Skeletal muscle satellite cell (primary cell): ENCODE data around the gene CACNA1B.

ENCODE experiments used
- H3K27me3 ChIP-seq: 2 replicates; pipeline ENCODE4 v1.7.0; 2013; ENCODE audit warnings: low read length; ENCODE audit not compliant: control insufficient read depth, insufficient read depth
- H3K36me3 ChIP-seq: 2 replicates; pipeline ENCODE4 v1.7.0; 2013; ENCODE audit warnings: mild to moderate bottlenecking, control low read depth, low read length; ENCODE audit not compliant: insufficient read depth
- H3K4me1 ChIP-seq: 2 replicates; pipeline ENCODE4 v1.7.0; 2013; ENCODE audit warnings: low read length; ENCODE audit not compliant: control insufficient read depth, insufficient read depth
- H3K4me2 ChIP-seq: 2 replicates; pipeline ENCODE4 v1.7.0; 2013; ENCODE audit warnings: mild to moderate bottlenecking, low read length
- H3K4me3 ChIP-seq: 2 replicates; pipeline ENCODE4 v1.7.0; 2013; ENCODE audit warnings: low read length
- H3K9ac ChIP-seq: 2 replicates; pipeline ENCODE4 v1.7.0; 2013; ENCODE audit warnings: mild to moderate bottlenecking, low read depth, low read length, moderate library complexity
- H3K9me3 ChIP-seq: replicated peaks from 2 replicates; pipeline ENCODE4 v1.7.0; 2013; ENCODE audit warnings: mild to moderate bottlenecking, control low read depth, low read length

CACNA1B gene

DNA sequence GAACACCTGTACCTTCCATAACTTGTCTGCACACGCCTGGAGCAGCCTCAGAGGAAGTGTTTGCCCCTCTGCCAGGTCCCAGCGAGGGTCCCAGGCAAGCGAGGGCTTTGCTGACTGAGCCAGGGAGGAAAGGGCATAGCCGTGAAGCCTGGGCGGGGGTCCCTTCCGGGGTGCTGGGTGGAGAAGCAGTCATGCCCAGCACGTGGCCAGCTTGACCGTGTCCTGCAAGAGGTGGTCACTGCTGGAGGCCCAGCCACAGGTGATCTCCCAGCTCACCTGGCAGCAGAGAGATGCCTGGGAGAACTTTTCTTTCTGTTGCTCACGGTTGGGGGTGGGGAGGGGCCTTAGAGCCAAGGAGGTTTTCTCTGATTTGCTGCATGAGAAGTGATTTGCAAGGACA lies 195.3 kb downstream of the CACNA1B start:
- no peaks in the 10 kb centered on the region for H3K4me1 ChIP-seq
- H3K4me3 ChIP-seq, result no peak overlapping the region
- no peak overlapping the region for H3K9ac ChIP-seq
- H3K4me2 ChIP-seq, result no peak overlapping the region
- H3K36me3 ChIP-seq, result no peaks in the 10 kb centered on the region
- H3K9me3 ChIP-seq, result peaks cover 18% of the 10 kb centered on the region
- no peaks in the 10 kb centered on the region for H3K27me3 ChIP-seq

DNA sequence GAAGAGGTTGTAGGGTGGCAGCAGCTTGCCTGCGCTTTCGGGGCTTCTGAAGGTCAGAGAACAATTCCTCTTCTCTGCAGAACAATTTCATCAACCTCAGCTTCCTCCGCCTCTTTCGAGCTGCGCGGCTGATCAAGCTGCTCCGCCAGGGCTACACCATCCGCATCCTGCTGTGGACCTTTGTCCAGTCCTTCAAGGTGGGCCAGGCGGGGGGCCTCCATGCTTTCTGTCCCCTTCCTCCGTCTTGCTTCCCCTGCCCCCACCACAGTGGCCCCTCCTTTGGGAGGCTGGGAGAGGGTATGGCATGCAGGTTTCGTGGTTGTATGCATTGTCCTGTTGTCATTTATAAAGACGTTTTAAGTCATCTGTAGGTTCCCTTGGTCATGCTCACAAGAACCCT lies 195.8 kb downstream of the CACNA1B start:
- Histone ChIP-seq H3K4me2 (no peak overlapping the region), H3K9ac (no peak overlapping the region), H3K4me3 (no peak overlapping the region), H3K9me3 (peaks cover 22% of the 10 kb centered on the region), H3K4me1 (no peaks in the 10 kb centered on the region), H3K27me3 (no peaks in the 10 kb centered on the region), H3K36me3 (no peaks in the 10 kb centered on the region)

DNA sequence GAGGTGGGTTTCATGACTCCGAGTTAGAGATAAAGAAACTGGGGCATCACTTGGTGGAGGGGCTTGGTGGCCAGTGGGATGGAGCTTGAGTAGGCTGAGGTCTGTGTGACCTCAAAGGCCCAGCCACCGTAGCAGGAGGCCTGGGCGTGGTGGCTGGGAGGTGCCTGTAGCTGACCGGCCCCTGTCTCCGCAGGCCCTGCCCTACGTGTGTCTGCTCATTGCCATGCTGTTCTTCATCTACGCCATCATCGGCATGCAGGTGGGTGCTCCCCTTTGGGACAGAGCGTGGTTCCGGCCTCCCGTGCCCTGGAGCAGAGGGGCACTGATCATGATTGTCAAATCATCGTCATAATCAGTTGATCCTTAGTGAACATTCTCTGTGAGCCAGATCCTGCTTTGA lies 196.2 kb downstream of the CACNA1B start:
- H3K4me2 ChIP-seq, result no peak overlapping the region
- H3K27me3 ChIP-seq, result no peaks in the 10 kb centered on the region
- H3K9me3 ChIP-seq, result peaks cover 23% of the 10 kb centered on the region
- no peak overlapping the region for H3K4me3 ChIP-seq
- no peaks in the 10 kb centered on the region for H3K36me3 ChIP-seq
- no peaks in the 10 kb centered on the region for H3K4me1 ChIP-seq
- no peak overlapping the region for H3K9ac ChIP-seq

DNA sequence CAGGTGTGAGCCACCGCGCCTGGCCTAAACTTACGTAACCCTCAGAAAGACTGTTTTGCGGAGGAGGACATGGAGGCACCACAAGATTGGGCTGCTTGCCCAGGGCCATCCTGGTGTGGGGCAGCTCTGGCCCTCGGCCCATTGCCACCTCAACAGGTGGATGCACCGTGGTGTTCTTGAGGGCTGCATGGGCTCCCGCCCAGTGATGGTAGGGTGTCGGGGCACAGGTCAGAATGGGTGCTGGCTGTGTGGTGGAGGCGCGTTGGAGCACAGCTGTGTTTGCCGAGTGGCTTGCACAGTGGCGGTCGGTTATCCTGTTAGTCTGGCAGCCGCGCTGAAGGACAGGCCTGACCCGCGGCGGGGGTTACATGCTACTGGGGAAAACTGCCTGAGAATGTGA lies 196.9 kb downstream of the CACNA1B start:
- H3K4me1 ChIP-seq, result no peaks in the 10 kb centered on the region
- H3K4me3 ChIP-seq, result no peak overlapping the region
- no peaks in the 10 kb centered on the region for H3K36me3 ChIP-seq
- no peak overlapping the region for H3K9ac ChIP-seq
- no peaks in the 10 kb centered on the region for H3K27me3 ChIP-seq
- no peak overlapping the region for H3K4me2 ChIP-seq
- H3K9me3 ChIP-seq, result peaks cover 23% of the 10 kb centered on the region

DNA sequence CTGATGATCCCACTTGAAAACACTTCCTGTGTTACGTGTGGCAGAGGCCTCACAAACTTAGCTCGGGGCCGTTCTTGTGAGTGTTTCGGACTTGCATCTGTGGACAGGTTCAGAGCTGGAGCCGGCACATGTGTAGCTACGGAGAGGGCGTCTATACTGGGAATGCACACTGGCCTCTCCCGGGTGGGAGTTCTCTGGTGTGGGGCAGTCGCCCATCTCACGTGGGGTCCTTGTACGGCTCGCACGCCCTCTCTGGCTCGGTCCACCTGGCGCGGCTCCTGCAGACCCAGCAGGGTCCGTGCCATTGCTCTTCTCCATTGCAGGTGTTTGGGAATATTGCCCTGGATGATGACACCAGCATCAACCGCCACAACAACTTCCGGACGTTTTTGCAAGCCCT lies 197.9 kb downstream of the CACNA1B start:
- Histone ChIP-seq H3K36me3 (no peaks in the 10 kb centered on the region), H3K9me3 (peaks cover 23% of the 10 kb centered on the region), H3K4me3 (no peak overlapping the region), H3K27me3 (no peaks in the 10 kb centered on the region), H3K4me2 (no peak overlapping the region), H3K4me1 (no peaks in the 10 kb centered on the region), H3K9ac (no peak overlapping the region)

DNA sequence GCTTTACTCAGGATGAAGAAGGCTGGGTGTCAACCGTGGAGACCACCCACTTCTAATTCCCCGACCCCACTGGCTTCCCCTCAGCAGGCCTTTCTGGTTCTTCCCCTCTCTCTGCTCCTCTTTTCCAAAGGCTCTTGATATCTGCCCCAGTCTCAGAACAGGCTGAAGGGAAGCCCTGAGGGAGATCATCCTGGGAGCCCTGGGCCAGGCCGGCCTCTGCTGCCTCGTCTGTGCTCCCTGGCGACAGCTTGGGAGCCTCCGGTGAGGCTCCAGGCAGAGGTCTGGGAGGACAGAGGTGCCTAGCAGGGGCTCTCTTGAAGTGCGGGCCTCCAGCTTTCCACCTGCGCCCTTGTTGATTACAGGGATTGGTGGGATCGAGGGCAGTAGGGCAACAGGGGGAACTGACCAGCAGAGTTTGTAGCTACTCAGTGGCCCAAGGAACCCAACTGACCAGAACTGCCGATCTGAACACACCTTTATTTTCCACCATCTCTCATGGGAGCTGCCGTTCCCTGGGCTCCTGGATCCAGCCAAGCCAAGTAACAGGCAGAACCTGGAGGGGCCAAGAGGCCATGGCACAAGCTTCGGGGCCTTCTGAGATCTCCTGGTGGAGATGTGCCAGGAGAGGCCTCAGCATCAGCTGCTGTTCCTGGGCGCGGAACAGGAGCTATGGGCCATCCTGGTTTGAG lies 198.5 kb downstream of the CACNA1B start:
- H3K9ac ChIP-seq, result no peak overlapping the region
- H3K36me3 ChIP-seq, result no peaks in the 10 kb centered on the region
- peaks cover 24% of the 10 kb centered on the region for H3K9me3 ChIP-seq
- no peaks in the 10 kb centered on the region for H3K27me3 ChIP-seq
- H3K4me3 ChIP-seq, result no peak overlapping the region
- H3K4me2 ChIP-seq, result no peak overlapping the region
- H3K4me1 ChIP-seq, result no peaks in the 10 kb centered on the region

DNA sequence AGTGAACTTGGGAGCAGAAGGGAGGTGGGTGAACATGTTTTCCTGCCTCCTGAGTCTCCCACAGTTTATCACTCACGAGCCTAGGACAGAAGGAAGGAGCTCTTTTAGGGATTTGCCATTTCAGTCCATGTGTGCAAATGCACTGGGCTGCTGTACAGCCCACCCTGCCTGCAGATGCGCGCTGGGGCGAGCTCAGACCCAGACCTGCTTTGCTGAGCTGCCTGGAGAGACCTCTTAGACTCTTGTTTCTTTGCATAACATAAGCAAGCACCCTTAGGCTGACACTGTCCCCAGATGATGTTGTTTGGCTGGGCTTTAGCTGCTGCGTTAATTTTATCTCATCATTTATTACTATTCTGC lies 199.0 kb downstream of the CACNA1B start:
- no peak overlapping the region for H3K4me3 ChIP-seq
- H3K9me3 ChIP-seq, result peaks cover 26% of the 10 kb centered on the region
- H3K9ac ChIP-seq, result no peak overlapping the region
- no peaks in the 10 kb centered on the region for H3K27me3 ChIP-seq
- no peaks in the 10 kb centered on the region for H3K4me1 ChIP-seq
- no peaks in the 10 kb centered on the region for H3K36me3 ChIP-seq
- H3K4me2 ChIP-seq, result no peak overlapping the region

DNA sequence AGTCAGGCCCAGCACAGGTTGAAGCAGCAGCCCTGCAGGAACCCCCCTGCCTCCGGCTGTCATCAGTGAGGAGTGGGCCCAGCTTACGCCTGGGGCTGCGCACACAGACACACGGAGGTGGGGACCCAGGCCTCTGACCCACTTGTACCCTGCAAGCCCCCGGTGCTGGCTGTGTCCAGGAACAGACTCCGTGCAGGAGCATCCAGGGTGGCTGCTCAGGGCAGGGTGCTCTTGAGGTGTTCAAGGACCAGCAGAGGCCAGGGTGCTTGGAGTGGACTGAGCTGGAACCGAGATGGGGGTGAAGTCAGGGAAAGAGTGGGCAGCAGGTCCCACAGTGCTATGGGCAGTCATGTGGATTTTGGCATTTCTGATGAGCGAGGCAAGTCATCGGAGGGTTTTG lies 199.5 kb downstream of the CACNA1B start:
- Histone ChIP-seq H3K4me2 (no peak overlapping the region), H3K9me3 (peaks cover 26% of the 10 kb centered on the region), H3K4me3 (no peak overlapping the region), H3K36me3 (no peaks in the 10 kb centered on the region), H3K9ac (no peak overlapping the region), H3K27me3 (no peaks in the 10 kb centered on the region), H3K4me1 (no peaks in the 10 kb centered on the region)

DNA sequence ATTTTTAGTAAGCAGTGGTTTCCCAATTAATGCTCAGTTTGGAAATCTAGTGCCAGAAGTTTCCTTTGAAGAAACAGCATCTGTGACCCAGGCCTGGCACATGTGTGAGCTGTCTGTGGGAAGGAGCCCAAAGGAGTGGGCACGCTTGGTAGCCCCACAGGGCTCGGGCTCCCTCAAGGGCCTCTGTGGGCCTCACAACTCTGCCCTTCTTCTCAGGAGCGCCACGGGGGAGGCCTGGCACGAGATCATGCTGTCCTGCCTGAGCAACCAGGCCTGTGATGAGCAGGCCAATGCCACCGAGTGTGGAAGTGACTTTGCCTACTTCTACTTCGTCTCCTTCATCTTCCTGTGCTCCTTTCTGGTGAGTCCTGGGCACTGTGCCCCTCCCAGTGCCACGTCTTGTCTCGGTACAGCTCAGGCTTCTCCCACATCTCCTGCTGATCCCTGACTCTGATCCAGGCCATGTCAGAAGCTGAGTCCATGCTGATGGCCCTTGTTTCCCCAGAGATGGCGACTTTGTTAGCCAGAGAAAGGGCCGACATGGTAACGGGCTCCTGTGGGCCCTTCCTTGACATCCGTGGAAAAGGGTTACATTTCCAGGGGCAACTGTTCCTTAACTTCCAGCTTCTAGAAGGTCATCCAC lies 200.4 kb downstream of the CACNA1B start:
- no peaks in the 10 kb centered on the region for H3K27me3 ChIP-seq
- H3K9me3 ChIP-seq, result peaks cover 31% of the 10 kb centered on the region
- H3K4me3 ChIP-seq, result no peak overlapping the region
- H3K36me3 ChIP-seq, result no peaks in the 10 kb centered on the region
- H3K4me1 ChIP-seq, result no peaks in the 10 kb centered on the region
- no peak overlapping the region for H3K9ac ChIP-seq
- no peak overlapping the region for H3K4me2 ChIP-seq

DNA sequence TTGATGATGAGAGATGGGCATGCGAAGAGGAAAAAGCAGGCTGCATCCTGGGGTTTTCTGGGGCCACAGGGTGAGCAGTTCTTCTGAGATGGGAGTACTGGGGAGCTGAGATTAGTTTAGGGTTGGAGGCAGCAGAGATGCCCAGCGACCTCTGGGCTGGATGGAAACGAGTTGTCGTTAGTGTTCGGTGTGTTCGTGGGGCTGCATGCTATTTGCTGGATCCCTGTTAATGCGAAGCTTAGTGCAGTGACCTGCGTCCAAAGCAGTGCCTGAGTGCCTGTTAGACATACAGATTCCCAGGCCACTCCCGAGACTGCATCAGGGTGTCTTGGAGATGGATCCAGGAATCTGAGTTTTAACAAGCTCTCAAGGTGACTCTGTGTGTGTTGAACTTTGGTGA lies 201.3 kb downstream of the CACNA1B start:
- Histone ChIP-seq H3K9ac (no peak overlapping the region), H3K4me1 (no peaks in the 10 kb centered on the region), H3K4me2 (no peak overlapping the region), H3K36me3 (no peaks in the 10 kb centered on the region), H3K9me3 (peaks cover 35% of the 10 kb centered on the region), H3K4me3 (no peak overlapping the region), H3K27me3 (no peaks in the 10 kb centered on the region)

DNA sequence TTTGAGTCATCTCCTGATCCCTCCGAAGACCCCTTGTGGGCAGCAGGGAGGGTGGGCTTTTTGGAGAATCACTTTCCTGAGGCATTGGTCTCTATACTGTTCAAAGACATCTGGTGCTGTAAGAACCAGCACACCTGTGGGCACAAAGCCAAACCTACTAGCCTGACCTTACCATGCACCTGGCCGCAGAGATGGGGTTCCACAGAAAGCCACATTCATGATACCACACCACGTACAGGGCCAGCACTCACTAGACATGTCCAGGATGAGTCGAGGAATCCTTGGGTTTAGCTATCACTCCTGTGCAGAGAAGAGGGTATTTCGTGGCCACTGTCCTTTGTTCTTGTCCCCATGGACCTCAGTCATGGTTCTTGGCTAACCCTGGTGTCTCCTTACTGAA lies 203.4 kb downstream of the CACNA1B start:
- H3K4me3 ChIP-seq, result no peak overlapping the region

More for the DNA sequence above, 203.4 kb downstream of the CACNA1B start:
- H3K27me3 ChIP-seq, result no peaks in the 10 kb centered on the region
- H3K9me3 ChIP-seq, result peaks cover 28% of the 10 kb centered on the region
- no peak overlapping the region for H3K9ac ChIP-seq
- H3K36me3 ChIP-seq, result no peaks in the 10 kb centered on the region
- no peak overlapping the region for H3K4me2 ChIP-seq
- H3K4me1 ChIP-seq, result no peaks in the 10 kb centered on the region
